M059J (cell line): ENCODE measurements around the gene HTR3A. TPM values are rescaled to one million over a fixed set of nuclear protein-coding genes. Genes with fewer than 3 reads are reported as not detected.
A peak's percentile ranks its signal among the peaks of the same experiment; 100 is the strongest.
"Not testable (repeated sequence)": the region's sequence is repeated elsewhere in the genome, so short reads cannot be mapped to it uniquely, and the experiment has no call there.

Source experiments
- DNase-seq: peaks from one replicate; pipeline ENCODE4 v3.0.0-alpha.2; 2012; ENCODE audit warnings: low read depth
- total RNA-seq: library from RNA; depleted of rRNA; stranded (reverse); fragments of >200 nt; shearing (Covaris generic); gene quantifications from 2 replicates; pipeline ENCODE4 v1.2.3, GENCODE V29; 2014; rRNA removed

The HTR3A gene
- total RNA-seq = not detected in 2 replicates

DNA sequence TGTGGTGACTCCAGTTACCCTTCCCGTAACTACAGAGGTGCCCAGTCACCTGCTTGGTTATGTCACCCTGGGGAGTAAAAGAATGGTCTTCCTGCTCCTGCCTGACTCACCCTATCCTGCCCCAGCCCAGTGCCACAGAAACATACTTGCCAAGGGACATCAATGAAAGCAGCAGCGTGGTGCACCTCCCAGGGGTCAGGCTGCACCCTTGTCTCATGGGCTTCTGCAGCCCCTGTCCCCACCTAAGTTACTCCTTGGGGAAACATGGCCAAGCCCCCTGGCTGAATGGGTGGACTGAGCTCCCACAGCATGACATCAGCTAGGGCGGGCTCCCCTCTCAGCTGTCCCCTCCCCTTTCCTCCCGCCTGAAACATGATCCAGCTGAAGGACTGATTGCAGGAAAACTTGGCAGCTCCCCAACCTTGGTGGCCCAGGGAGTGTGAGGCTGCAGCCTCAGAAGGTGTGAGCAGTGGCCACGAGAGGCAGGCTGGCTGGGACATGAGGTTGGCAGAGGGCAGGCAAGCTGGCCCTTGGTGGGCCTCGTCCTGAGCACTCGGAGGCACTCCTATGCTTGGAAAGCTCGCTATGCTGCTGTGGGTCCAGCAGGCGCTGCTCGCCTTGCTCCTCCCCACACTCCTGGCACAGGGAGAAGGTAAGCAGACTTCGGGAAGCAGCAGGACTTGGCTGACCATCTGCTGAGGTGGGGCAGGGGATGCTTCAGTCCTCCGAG lies at the start of gene HTR3A:
TSS of gene HTR3A (plus strand) at position 368 of the 730 bp plus-strand sequence. CDS start at position 586, 218 bp downstream.
- peak; percentile 60 for DNase-seq

DNA sequence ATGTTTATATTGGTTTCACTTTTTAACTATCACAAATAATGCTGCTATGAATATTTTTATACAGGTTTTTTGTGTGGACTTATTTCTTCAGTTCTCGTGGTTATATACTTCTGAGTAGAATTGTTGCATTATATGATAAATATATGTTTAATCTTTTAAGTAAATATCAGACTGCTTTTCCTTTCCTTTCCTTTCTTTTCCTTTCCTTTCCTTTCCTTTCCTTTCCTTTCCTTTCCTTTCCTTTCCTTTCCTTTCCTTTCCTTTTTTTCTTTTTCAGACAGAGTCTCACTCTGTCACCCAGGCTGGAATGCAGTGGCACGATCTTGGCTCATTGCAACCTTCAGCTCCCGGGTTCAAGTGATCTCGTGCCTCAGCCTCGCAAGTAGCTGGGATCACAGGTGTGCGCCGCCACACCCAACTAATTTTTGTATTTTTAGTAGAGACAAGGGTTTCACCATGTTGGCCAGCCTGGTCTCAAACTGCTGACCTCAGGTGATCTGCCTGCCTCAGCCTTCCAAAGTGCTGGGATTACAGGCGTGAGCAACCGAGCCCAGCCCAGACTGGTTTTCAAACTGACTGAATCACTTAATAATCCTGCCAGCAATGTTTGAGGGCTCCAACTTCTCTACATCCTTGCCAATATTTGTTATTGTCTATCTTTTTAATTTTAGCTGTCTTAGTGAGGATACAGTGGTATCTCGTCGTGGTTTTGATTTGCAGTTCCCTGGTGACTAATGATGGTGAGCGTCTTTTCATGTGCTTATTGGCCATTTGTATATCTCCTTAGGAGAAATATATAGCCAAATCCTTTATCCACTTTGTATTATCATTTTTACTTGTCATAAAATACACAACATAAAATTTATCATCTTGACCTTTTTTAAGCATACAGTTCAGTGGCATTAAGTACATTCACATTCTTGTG lies 48.4 kb upstream of the HTR3A start:
- peak; percentile 8 for DNase-seq

- DNase-seq = no peak
Observed at GRCh38 chr11:113928311-113928710, 46.6 kb upstream of the HTR3A start.

DNA sequence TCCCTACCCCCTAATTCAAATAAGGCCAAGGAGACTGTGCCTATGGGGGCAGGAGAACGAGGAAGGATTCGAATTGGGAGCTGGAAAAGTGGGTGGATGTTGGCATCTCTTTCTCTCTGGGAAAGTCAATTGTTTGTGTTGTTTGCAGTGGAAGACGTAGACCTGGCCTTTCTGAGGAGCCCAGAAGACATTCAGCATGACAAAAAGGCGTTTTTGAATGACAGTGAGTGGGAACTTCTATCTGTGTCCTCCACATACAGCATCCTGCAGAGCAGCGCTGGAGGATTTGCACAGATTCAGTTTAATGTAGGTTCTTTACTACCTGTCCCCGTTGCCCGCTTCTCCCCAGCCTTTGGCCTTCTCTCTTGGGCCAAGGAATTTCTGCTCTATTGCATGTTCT lies 42.1 kb upstream of the HTR3A start:
- DNase-seq = no peak

GRCh38 chr11:113934193-113934592 lies 40.7 kb upstream of the HTR3A start:
- DNase-seq = not testable (repeated sequence)

- DNase-seq = no peak
Observed at GRCh38 chr11:113934761-113935160, 40.1 kb upstream of the HTR3A start.

DNA sequence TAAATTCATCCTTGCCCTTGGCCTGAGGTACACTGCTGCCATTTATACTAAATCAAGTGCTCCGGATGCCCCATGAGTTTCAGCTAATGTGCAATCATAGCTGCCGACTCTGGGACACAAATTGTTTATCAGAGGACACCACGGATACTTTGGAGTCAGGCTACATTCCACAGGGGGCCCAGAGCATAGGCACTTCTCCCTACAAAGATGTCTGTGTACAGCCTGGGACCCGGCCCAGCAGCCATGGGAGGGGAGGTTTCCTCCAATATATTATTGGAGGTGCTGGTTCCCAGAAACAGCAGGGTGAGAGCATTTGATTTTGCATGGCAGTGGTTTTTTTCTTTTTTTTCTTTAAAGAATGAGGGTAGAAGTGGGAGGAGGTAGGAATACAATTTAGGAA lies 39.0 kb upstream of the HTR3A start:
- no peak for DNase-seq

DNA sequence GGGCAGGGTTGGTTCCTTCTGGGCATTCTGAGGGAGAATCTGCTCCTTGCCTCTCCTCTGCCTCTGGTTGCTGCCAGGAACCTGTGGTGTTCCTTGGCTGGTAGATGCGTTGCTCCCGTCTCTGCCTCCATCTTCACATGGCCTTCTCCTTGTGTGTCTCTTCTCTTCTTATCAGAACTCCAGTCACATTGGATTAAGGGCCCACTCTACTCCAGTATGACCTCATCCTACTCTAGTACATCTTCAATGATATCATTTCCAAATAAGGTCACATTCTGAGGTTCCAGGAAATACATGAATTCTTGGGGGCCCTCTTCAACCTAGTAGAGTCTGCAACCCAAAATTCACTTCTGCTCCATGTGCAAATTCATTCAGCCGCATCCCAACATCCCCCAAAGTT lies 37.0 kb upstream of the HTR3A start:
- no peak for DNase-seq

DNA sequence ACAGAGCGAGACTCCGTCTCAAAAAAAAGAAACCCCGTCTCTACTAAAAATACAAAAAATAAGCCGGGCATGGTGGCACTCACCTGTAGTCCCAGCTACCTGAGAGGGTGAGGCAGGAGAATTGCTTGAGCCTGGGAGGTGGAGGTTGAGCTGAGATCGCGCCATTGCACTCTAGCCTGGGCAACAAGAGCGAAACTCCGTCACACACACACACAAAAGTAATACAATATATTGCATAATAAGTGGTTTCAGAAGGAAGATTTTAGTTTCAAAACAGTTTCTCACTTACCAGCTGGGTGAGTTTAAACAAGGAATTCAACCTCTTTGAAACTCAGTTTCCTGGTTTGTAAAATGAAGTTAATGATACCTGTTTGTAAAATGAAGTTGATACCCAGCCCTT lies 32.7 kb upstream of the HTR3A start:
- DNase-seq = no peak

GRCh38 chr11:113946162-113946561 lies 28.7 kb upstream of the HTR3A start:
- not testable (repeated sequence) for DNase-seq

- DNase-seq = no peak
Observed at GRCh38 chr11:113947994-113948393, 26.9 kb upstream of the HTR3A start.

GRCh38 chr11:113949891-113950290 lies 25.0 kb upstream of the HTR3A start:
- DNase-seq = no peak

DNA sequence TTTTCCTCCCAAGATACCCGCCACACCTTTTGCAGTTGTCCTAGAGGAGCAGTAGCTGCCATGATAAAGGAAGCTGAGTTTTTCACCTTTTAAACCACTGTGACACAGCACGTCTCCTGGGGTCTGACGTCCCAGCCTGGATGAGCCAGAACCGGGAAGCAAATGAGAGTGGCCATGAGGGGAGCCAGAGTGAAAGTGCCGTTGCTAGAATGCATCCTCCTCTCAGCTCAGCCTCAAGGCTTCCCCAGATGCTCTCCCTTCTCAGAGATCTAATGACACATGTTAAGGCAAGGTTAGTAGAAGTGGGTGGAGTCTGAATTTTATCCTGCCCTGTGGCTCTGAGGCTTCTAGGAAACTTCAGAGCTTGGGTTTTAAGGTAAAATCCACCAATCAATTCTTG lies 23.4 kb upstream of the HTR3A start:
- no peak for DNase-seq

GRCh38 chr11:113952070-113952469 lies 22.8 kb upstream of the HTR3A start:
- DNase-seq = no peak

DNA sequence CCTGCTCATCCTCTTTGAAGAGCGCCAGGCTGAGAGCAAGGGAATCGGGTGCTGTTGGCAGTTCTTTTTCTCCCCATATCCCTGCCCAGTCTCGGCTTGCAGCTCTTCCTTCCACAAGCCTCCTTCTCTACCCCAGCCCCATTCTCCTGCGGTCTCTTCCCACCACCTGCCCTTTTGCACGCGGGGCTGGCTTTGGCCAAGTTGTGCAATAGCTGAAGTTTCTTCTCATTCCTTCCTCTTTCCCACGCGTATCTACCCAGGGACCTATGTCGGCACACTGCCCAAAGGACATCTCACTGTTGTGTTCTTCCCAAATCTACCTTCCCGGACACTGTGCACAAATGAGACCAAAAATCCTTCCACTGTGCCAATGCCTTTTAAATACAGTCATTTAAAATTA lies 22.3 kb upstream of the HTR3A start:
- no peak for DNase-seq

GRCh38 chr11:113954235-113954634 lies 20.7 kb upstream of the HTR3A start:
- DNase-seq = no peak

DNA sequence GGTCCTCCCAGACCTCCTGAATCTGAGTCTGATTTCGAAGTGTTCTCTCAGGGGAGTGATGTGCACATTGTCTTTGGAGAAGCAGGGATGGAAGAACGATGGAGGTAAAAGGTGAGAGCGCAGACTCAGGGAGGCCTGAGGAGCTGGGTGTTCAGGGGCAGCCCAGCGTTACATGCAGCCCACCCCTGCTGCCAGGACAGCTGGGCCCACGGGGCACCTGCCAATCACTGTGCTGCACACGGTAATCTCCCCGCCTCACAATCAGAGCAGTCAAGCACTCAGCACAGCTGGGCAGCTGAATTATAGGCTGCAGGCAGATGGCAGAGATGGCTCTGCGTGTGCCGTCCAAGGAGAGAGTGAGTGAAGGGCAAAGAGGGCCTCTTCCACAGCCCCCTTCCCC lies 17.9 kb upstream of the HTR3A start:
- no peak for DNase-seq

- no peak for DNase-seq
Observed at GRCh38 chr11:113960702-113961330, 14.1 kb upstream of the HTR3A start.

DNA sequence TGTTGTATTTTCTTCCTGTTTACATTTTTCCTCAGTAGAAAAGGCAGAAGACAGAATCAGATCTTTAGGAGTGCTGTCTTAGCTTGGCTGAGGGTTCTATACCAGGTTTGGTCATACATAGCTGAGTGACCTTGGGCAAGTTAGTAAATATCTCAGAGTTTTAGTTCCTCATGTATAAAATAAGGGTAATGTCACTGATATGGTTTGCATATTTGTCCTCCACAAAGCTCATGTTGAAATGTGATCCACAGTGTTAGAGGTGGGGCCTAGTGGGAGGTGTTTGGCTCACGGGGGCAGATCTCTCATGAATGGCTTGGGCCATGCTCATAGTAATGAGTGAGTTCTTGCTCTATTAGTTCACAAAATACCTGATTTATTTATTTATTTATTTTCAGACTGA lies 7.5 kb upstream of the HTR3A start:
- DNase-seq = no peak

- no peak for DNase-seq
Observed at GRCh38 chr11:113971506-113972195, 3.3 kb upstream of the HTR3A start.

- no peak for DNase-seq
Observed at GRCh38 chr11:113977071-113977490, 2.2 kb downstream of the HTR3A start.

- no peak for DNase-seq
Observed at GRCh38 chr11:113977701-113978100, 2.8 kb downstream of the HTR3A start.
